ENCODE results near the gene BPIFB2. TPM values are rescaled to one million over a fixed set of nuclear protein-coding genes. Genes with fewer than 3 reads are reported as not detected.

BPIFB2 gene
- total RNA-seq, 1 experiment from 2014 or later: 0.15 TPM

DNA sequence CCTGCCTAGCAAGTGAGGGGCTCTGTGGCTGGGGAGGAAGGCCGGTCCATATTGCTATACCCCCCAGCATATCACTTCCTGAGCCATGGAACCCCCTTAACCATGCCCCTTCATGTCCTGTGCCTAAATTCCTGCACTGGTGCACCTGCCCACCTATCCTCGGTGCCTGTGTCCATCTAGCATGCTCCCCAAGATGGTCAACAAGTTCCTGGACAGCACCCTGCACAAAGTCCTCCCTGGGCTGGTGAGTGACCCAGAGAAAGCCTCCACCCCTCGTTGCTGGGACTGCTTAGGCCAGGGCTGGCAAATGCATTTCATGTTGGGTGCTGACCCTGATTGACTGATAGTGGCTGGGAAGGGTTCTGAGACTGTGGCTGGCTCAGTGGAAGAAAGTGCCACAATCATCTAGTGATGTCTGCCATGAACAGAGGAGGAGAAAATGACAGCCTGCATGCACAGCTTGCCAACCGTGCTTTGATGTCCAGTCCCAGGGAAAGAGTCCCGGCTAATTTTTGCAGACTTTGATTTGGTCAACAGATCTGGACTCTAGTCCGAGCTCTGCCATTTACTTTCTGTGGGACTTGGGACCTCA, 27.5 kb downstream of the BPIFB2 start (continued):
- TF ChIP-seq, protein P1, sequence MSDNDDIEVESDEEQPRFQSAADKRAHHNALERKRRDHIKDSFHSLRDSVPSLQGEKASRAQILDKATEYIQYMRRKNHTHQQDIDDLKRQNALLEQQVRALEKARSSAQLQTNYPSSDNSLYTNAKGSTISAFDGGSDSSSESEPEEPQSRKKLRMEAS (IDR thresholded peaks at IDR 0.05): no peak

DNA sequence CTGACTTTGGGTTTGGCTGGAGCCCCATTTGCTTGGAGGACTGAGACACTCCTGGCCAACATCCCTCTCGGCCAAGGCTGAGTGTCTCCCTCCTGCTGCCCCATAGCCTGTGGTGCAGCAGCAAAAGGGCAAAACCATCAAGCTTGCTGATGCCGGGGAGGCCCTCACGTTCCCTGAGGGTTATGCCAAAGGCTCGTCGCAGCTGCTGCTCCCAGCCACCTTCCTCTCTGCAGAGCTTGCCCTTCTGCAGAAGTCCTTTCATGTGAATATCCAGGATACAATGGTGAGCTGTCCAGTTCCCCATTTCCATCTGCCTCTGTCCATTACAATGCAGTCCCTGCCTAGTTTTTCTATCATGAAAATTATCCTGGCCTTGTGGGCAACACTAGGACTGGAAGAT, 30.0 kb downstream of the BPIFB2 start:
- Histone ChIP-seq H3K9ac (ENCODE audit: low read length) (no peak overlapping the region), H3K9me3 (ENCODE audit: control insufficient read depth in 1 of 2, insufficient read depth in 1 of 2, low read depth in 1 of 2, low read length in 2 of 2) (no peaks in the 10 kb centered on the region), H3K4me2 (ENCODE audit: low read length) (no peak overlapping the region), H2AFZ (ENCODE audit: low read depth, low read length, poor library complexity, severe bottlenecking) (no peak overlapping the region), H3K9me2 (ENCODE audit: insufficient read depth) (no peaks in the 10 kb centered on the region), H3K27me3 (ENCODE audit: insufficient read depth, low read length) (peaks cover 35% of the 10 kb centered on the region; the same call in 1 of the 2 replicates), H3K27ac (ENCODE audit: low read depth, low read length) (no peak overlapping the region), H3K4me3 (replicated peaks in 1 of 2; ENCODE audit: low read depth in 1 of 2, low read length in 2 of 2) (no peak overlapping the region), H3K36me3 (ENCODE audit: control insufficient read depth in 1 of 2, insufficient read depth in 2 of 2, low read length in 2 of 2) (no peaks in the 10 kb centered on the region), H4K20me1 (ENCODE audit: insufficient read depth) (no peaks in the 10 kb centered on the region), H3K4me1 (ENCODE audit: control insufficient read depth in 1 of 2, insufficient read depth in 2 of 2, low read length in 2 of 2) (no peaks in the 10 kb centered on the region), H3K79me2 (ENCODE audit: insufficient read depth, low read length) (no peaks in the 10 kb centered on the region)
- TF ChIP-seq POLR2AphosphoS5 (IDR thresholded peaks at IDR 0.05; ENCODE audit: low read depth, low read length) (no peak), ZNF274 (IDR thresholded peaks at IDR 0.05; ENCODE audit: low read depth, low read length) (no peak), ZFX (IDR thresholded peaks at IDR 0.05) (no peak), SIN3A (IDR thresholded peaks at IDR 0.05; ENCODE audit: low read depth) (no peak), FOSL1 (IDR thresholded peaks at IDR 0.05; ENCODE audit: low read depth) (no peak), CBX3 (IDR thresholded peaks at IDR 0.05; ENCODE audit: low read depth) (no peak), EZH2phosphoT487 (IDR thresholded peaks at IDR 0.05; ENCODE audit: borderline replicate concordance) (no peak), SRF (IDR thresholded peaks at IDR 0.05; ENCODE audit: low read depth) (no peak), CEBPB (IDR thresholded peaks at IDR 0.05; ENCODE audit: low read depth) (no peak), POLR2A (IDR thresholded peaks at IDR 0.05; ENCODE audit: borderline replicate concordance, extremely low read depth, insufficient read depth, insufficient read length) (no peak), ELF1 (IDR thresholded peaks at IDR 0.05; ENCODE audit: borderline replicate concordance, low read depth) (no peak), TCF7L2 (IDR thresholded peaks at IDR 0.05; ENCODE audit: borderline replicate concordance, extremely low read depth, insufficient read depth, insufficient read length) (no peak), EZH2 (IDR thresholded peaks at IDR 0.05) (no peak)
- TF ChIP-seq, protein P2, sequence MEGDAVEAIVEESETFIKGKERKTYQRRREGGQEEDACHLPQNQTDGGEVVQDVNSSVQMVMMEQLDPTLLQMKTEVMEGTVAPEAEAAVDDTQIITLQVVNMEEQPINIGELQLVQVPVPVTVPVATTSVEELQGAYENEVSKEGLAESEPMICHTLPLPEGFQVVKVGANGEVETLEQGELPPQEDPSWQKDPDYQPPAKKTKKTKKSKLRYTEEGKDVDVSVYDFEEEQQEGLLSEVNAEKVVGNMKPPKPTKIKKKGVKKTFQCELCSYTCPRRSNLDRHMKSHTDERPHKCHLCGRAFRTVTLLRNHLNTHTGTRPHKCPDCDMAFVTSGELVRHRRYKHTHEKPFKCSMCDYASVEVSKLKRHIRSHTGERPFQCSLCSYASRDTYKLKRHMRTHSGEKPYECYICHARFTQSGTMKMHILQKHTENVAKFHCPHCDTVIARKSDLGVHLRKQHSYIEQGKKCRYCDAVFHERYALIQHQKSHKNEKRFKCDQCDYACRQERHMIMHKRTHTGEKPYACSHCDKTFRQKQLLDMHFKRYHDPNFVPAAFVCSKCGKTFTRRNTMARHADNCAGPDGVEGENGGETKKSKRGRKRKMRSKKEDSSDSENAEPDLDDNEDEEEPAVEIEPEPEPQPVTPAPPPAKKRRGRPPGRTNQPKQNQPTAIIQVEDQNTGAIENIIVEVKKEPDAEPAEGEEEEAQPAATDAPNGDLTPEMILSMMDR (IDR thresholded peaks at IDR 0.05 in 2 of 3, conservative IDR thresholded peaks at IDR 0.05 in 1 of 3; ENCODE audit: borderline replicate concordance in 1 of 3, insufficient read depth in 1 of 3, low read depth in 2 of 3, low read length in 2 of 3): no peak
- TF ChIP-seq, protein P3, sequence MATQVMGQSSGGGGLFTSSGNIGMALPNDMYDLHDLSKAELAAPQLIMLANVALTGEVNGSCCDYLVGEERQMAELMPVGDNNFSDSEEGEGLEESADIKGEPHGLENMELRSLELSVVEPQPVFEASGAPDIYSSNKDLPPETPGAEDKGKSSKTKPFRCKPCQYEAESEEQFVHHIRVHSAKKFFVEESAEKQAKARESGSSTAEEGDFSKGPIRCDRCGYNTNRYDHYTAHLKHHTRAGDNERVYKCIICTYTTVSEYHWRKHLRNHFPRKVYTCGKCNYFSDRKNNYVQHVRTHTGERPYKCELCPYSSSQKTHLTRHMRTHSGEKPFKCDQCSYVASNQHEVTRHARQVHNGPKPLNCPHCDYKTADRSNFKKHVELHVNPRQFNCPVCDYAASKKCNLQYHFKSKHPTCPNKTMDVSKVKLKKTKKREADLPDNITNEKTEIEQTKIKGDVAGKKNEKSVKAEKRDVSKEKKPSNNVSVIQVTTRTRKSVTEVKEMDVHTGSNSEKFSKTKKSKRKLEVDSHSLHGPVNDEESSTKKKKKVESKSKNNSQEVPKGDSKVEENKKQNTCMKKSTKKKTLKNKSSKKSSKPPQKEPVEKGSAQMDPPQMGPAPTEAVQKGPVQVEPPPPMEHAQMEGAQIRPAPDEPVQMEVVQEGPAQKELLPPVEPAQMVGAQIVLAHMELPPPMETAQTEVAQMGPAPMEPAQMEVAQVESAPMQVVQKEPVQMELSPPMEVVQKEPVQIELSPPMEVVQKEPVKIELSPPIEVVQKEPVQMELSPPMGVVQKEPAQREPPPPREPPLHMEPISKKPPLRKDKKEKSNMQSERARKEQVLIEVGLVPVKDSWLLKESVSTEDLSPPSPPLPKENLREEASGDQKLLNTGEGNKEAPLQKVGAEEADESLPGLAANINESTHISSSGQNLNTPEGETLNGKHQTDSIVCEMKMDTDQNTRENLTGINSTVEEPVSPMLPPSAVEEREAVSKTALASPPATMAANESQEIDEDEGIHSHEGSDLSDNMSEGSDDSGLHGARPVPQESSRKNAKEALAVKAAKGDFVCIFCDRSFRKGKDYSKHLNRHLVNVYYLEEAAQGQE (IDR thresholded peaks at IDR 0.05; ENCODE audit: low read depth): no peak
- TF ChIP-seq, protein P1 (IDR thresholded peaks at IDR 0.05): no peak
- TF ChIP-seq, protein P4, sequence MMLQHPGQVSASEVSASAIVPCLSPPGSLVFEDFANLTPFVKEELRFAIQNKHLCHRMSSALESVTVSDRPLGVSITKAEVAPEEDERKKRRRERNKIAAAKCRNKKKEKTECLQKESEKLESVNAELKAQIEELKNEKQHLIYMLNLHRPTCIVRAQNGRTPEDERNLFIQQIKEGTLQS (IDR thresholded peaks at IDR 0.05): no peak
- BruUV-seq (replicated peaks): no TSS peak
- CTCF ChIA-PET: no interaction called here
- ATAC-seq (no peak), DNase-seq (ENCODE audit: low read depth, low spot score) (no peak)
- intact Hi-C loops (cut with micrococcal nuclease): no loop called here
- POLR2A ChIA-PET: no interaction called here
- RAD21 ChIA-PET (ENCODE audit: low non-redundant PET in 1 of 2, low total read pairs in 2 of 2, uncharacterized antibody in 2 of 2, unreplicated experiment in 2 of 2): no interaction called here

Measured in HCT116 (cell line).